OCI-LY1 (cell line): ENCODE data around the gene TRAPPC3L.

Experiments used
- H2AFZ ChIP-seq: fragments of 200-600 bp; sonication (generic), shearing (Covaris generic); 2 replicates; pipeline ENCODE4 v1.6.0; 2014; ENCODE audit warnings: antibody characterized with exemption, mild to moderate bottlenecking, low read length
- H3F3A ChIP-seq: fragments of 200-600 bp; sonication (generic), shearing (Covaris generic); 2 replicates; pipeline ENCODE4 v1.6.0; 2014; ENCODE audit warnings: mild to moderate bottlenecking, antibody characterized with exemption, low read length, moderate library complexity; ENCODE audit not compliant: insufficient read depth
- H3K27ac ChIP-seq: fragments of 200-600 bp; sonication (generic); 2 replicates; pipeline ENCODE4 v1.5.1; 2014; ENCODE audit warnings: low read length, mixed run types, mild to moderate bottlenecking, low read depth; ENCODE audit not compliant: poor library complexity, severe bottlenecking
- H3K27me3 ChIP-seq: fragments of 200-600 bp; sonication (generic); 2 replicates; pipeline ENCODE4 v1.6.0; 2014; ENCODE audit warnings: antibody characterized with exemption, mild to moderate bottlenecking, low read length, moderate library complexity; ENCODE audit not compliant: insufficient read depth
- H3K36me3 ChIP-seq: fragments of 200-600 bp; sonication (generic); 2 replicates; pipeline ENCODE4 v1.6.1; 2014; ENCODE audit warnings: mild to moderate bottlenecking, antibody characterized with exemption, low read length, moderate library complexity, mixed read lengths; ENCODE audit not compliant: insufficient read depth
- H3K4me1 ChIP-seq: fragments of 200-600 bp; sonication (generic); 2 replicates; pipeline ENCODE4 v1.5.1; 2014; ENCODE audit warnings: mild to moderate bottlenecking, low read length, moderate library complexity; ENCODE audit not compliant: insufficient read depth, severe bottlenecking
- H3K4me2 ChIP-seq: fragments of 200-600 bp; sonication (generic), shearing (Covaris generic); 2 replicates; pipeline ENCODE4 v1.6.1; 2014; ENCODE audit warnings: low read length
- H3K4me3 ChIP-seq: fragments of 200-600 bp; sonication (generic); 2 replicates; pipeline ENCODE4 v1.5.1; 2014; ENCODE audit warnings: low read length, low read depth, mild to moderate bottlenecking, mixed read lengths; ENCODE audit not compliant: poor library complexity, severe bottlenecking
- H3K79me2 ChIP-seq: fragments of 200-600 bp; shearing (Covaris generic); 2 replicates; pipeline ENCODE4 v1.6.1; 2016; ENCODE audit warnings: mixed run types, low read length, mixed read lengths; ENCODE audit not compliant: insufficient read depth
- H3K9ac ChIP-seq: fragments of 200-600 bp; sonication (generic), shearing (Covaris generic); 2 replicates; pipeline ENCODE4 v1.6.1; 2014; ENCODE audit warnings: mild to moderate bottlenecking, low read length, mixed read lengths
- H3K9me2 ChIP-seq: fragments of 200-600 bp; sonication (generic), shearing (Covaris generic); 2 replicates; pipeline ENCODE4 v1.6.1; 2014; ENCODE audit warnings: low read depth, mild to moderate bottlenecking, low read length, mixed read lengths
- H3K9me3 ChIP-seq: fragments of 200-600 bp; shearing (Covaris generic); 2 replicates; pipeline ENCODE4 v1.6.1; 2014; ENCODE audit warnings: low read length, mixed read lengths
- H4K20me1 ChIP-seq: fragments of 200-600 bp; sonication (generic), shearing (Covaris generic); 2 replicates; pipeline ENCODE4 v1.6.0; 2016; ENCODE audit warnings: mild to moderate bottlenecking, low read length; ENCODE audit not compliant: insufficient read depth
- EZH2 ChIP-seq: fragments of 200-600 bp; sonication (generic), shearing (Covaris generic); IDR thresholded peaks from 2 replicates; pipeline ENCODE4 v1.8.0; 2017; ENCODE audit warnings: borderline replicate concordance, mixed run types, mild to moderate bottlenecking, antibody characterized with exemption, low read length, moderate library complexity, mixed read lengths
- TF ChIP-seq, protein P1 (sequence below): fragments of 200-600 bp; sonication (generic), shearing (Covaris generic); IDR thresholded peaks from 2 replicates; pipeline ENCODE4 v1.5.1; 2017; ENCODE audit warnings: mild to moderate bottlenecking, antibody characterized with exemption, low read length, moderate library complexity, mixed read lengths

The TRAPPC3L gene

DNA sequence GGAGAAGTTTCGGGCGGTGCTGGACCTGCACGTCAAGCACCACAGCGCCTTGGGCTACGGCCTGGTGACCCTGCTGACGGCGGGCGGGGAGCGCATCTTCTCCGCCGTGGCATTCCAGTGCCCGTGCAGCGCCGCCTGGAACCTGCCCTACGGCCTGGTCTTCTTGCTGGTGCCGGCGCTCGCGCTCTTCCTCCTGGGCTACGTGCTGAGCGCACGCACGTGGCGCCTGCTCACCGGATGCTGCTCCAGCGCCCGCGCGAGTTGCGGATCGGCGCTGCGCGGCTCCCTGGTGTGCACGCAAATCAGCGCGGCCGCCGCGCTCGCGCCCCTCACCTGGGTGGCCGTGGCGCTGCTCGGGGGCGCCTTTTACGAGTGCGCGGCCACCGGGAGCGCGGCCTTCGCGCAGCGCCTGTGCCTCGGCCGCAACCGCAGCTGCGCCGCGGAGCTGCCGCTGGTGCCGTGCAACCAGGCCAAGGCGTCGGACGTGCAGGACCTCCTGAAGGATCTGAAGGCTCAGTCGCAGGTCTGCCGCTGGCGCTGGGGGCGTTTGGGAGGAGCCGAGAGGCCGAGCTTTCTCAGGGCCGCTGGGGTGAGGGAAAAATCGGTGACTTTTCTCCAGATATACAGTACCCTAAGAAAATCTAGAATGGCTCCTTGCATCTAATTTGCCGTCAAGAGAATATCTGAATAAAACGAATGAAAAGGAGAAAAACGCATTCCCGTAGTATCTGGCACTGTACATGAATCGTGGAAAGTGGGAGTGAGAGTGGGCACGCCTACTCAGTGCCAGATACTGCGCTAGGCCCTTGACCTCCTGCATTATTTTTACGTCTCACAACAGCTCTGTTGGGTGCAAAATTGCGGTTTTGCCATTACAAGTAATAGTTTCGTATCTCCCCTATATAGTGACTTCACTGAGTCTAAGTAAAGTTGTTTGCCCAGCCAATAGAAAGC, 83.3 kb downstream of the TRAPPC3L start:
- H3K4me2 ChIP-seq: peak overlapping the region; percentile 44; the same call in 1 of the 2 replicates

GRCh38 chr6:116461331-116461931, 84.1 kb downstream of the TRAPPC3L start, which contains the start of gene CALHM6:
CALHM6 (plus strand) TSS chr6:116461375; CDS start chr6:116461930, 555 bp downstream.
- H3K4me3 ChIP-seq: peak within 1 kb of the TSS; percentile 50
- H3K9ac ChIP-seq: no peak within 1 kb of the TSS
- H3K9me2 ChIP-seq: no peaks in the 10 kb centered on the region
- H4K20me1 ChIP-seq: no peaks in the 10 kb centered on the region
- H2AFZ ChIP-seq: no peak within 1 kb of the TSS
- H3K36me3 ChIP-seq: no peaks in the 10 kb centered on the region
- no peaks in the 10 kb centered on the region for H3K9me3 ChIP-seq
- no peak for TF ChIP-seq EZH2
- TF ChIP-seq, protein P1, sequence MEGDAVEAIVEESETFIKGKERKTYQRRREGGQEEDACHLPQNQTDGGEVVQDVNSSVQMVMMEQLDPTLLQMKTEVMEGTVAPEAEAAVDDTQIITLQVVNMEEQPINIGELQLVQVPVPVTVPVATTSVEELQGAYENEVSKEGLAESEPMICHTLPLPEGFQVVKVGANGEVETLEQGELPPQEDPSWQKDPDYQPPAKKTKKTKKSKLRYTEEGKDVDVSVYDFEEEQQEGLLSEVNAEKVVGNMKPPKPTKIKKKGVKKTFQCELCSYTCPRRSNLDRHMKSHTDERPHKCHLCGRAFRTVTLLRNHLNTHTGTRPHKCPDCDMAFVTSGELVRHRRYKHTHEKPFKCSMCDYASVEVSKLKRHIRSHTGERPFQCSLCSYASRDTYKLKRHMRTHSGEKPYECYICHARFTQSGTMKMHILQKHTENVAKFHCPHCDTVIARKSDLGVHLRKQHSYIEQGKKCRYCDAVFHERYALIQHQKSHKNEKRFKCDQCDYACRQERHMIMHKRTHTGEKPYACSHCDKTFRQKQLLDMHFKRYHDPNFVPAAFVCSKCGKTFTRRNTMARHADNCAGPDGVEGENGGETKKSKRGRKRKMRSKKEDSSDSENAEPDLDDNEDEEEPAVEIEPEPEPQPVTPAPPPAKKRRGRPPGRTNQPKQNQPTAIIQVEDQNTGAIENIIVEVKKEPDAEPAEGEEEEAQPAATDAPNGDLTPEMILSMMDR: no peak
- H3K79me2 ChIP-seq: no peaks in the 10 kb centered on the region
- H3K4me1 ChIP-seq: peaks cover 3% of the 10 kb centered on the region
- H3K4me2 ChIP-seq: peak within 1 kb of the TSS; percentile 44; the same call in 1 of the 2 replicates
- no peaks in the 10 kb centered on the region for H3K27me3 ChIP-seq
- no peak within 1 kb of the TSS for H3K27ac ChIP-seq
- no peaks in the 10 kb centered on the region for H3F3A ChIP-seq

More for the DNA sequence above, 83.3 kb downstream of the TRAPPC3L start:
- H3K27ac ChIP-seq: no peak overlapping the region
- TF ChIP-seq, protein P1: no peak
- no peak for TF ChIP-seq EZH2
- no peak overlapping the region for H3K9ac ChIP-seq
- peak overlapping the region; percentile 50 for H3K4me3 ChIP-seq
- H2AFZ ChIP-seq: no peak overlapping the region
- no peaks in the 10 kb centered on the region for H3K9me3 ChIP-seq
- no peaks in the 10 kb centered on the region for H3K36me3 ChIP-seq
- no peaks in the 10 kb centered on the region for H3K9me2 ChIP-seq
- peaks cover 3% of the 10 kb centered on the region for H3K4me1 ChIP-seq
- H3K79me2 ChIP-seq: no peaks in the 10 kb centered on the region
- H3K27me3 ChIP-seq: no peaks in the 10 kb centered on the region
- H4K20me1 ChIP-seq: no peaks in the 10 kb centered on the region
- no peaks in the 10 kb centered on the region for H3F3A ChIP-seq

DNA sequence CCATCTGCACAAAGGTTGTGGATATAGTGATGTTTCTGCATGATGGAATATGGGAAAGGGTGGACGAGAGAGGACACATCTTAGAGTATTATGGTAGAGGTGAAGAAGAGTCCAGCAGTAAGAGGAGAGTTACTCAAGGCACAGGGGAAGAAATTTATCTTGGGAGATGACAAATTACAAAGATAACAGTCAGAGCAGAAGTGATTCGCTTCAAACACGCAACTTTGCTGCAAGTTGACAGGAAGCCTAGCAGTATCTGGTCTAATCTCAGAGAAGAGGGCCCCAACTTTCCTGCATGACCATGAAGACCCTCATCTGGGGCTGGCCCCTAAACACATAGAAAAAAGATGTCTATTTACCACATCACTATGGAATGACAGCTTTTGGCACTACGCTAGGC, 85.6 kb downstream of the TRAPPC3L start:
- no peaks in the 10 kb centered on the region for H3K36me3 ChIP-seq
- no peak overlapping the region for H3K4me3 ChIP-seq
- H3K9ac ChIP-seq: no peak overlapping the region
- H3K9me2 ChIP-seq: no peaks in the 10 kb centered on the region
- no peak for TF ChIP-seq EZH2
- TF ChIP-seq, protein P1: no peak
- H3K79me2 ChIP-seq: no peaks in the 10 kb centered on the region
- no peaks in the 10 kb centered on the region for H3K27me3 ChIP-seq
- H3K27ac ChIP-seq: no peak overlapping the region
- H2AFZ ChIP-seq: no peak overlapping the region
- H3K4me1 ChIP-seq: peaks cover 3% of the 10 kb centered on the region
- no peaks in the 10 kb centered on the region for H4K20me1 ChIP-seq
- H3K4me2 ChIP-seq: no peak overlapping the region
- no peaks in the 10 kb centered on the region for H3F3A ChIP-seq
- H3K9me3 ChIP-seq: no peaks in the 10 kb centered on the region
